Panc1 (cell line): ENCODE data around the gene TNRC6B.

Experiments used
- CTCF ChIP-seq: fragments of 450-650 bp; IDR thresholded peaks from 2 replicates; pipeline ENCODE4 v1.5.1; 2017; ENCODE audit warnings: mild to moderate bottlenecking
- POLR2AphosphoS5 ChIP-seq: IDR thresholded peaks from 2 replicates; pipeline ENCODE4 v1.6.1; 2012; ENCODE audit warnings: mild to moderate bottlenecking, low read depth, low read length, moderate library complexity
- TCF7L2 ChIP-seq: IDR thresholded peaks from 2 replicates; pipeline ENCODE4 v1.6.1; 2011; ENCODE audit warnings: mild to moderate bottlenecking, low read depth, low read length, inconsistent platforms
- TF ChIP-seq, protein P1 (sequence below), 2 experiments: IDR thresholded peaks; 2 replicates each; pipeline ENCODE4 v1.6.1; 2011 to 2012; ENCODE audit warnings: low read depth in 2 of 2, control low read depth in 1 of 2, low read length in 1 of 2, mild to moderate bottlenecking in 1 of 2, moderate library complexity in 1 of 2; ENCODE audit not compliant: insufficient read depth in 1 of 2

DNA sequence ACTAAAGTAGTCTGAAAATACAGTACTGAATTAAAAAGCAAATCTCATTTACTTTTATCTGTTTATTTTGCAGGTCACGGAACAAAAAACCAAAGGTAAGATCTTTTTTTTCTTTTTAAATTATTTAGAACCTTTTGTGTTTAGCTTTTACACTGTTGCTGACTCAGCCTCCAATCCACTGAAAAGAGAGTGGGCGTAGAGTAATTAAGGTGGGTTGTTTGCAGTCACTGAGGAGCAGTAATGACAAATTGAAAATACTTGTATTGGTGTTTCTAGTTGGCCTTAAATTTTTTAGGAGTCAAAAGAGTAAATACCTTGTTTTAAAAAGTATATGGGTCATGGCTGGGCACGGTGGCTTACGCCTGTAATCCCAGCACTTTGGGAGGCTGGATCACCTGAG is 73.4 kb downstream of the TNRC6B start:
- TF ChIP-seq CTCF (no peak), POLR2AphosphoS5 (no peak), TCF7L2 (no peak)
- TF ChIP-seq, protein P1, sequence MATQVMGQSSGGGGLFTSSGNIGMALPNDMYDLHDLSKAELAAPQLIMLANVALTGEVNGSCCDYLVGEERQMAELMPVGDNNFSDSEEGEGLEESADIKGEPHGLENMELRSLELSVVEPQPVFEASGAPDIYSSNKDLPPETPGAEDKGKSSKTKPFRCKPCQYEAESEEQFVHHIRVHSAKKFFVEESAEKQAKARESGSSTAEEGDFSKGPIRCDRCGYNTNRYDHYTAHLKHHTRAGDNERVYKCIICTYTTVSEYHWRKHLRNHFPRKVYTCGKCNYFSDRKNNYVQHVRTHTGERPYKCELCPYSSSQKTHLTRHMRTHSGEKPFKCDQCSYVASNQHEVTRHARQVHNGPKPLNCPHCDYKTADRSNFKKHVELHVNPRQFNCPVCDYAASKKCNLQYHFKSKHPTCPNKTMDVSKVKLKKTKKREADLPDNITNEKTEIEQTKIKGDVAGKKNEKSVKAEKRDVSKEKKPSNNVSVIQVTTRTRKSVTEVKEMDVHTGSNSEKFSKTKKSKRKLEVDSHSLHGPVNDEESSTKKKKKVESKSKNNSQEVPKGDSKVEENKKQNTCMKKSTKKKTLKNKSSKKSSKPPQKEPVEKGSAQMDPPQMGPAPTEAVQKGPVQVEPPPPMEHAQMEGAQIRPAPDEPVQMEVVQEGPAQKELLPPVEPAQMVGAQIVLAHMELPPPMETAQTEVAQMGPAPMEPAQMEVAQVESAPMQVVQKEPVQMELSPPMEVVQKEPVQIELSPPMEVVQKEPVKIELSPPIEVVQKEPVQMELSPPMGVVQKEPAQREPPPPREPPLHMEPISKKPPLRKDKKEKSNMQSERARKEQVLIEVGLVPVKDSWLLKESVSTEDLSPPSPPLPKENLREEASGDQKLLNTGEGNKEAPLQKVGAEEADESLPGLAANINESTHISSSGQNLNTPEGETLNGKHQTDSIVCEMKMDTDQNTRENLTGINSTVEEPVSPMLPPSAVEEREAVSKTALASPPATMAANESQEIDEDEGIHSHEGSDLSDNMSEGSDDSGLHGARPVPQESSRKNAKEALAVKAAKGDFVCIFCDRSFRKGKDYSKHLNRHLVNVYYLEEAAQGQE (IDR thresholded peaks at IDR 0.05; ENCODE audit: insufficient read depth in 1 of 2, low read depth in 2 of 2, low read length in 1 of 2), result no peak
